ENCODE data around the gene FBXO42.
"Not testable (repeated sequence)": the region's sequence is repeated elsewhere in the genome, so short reads cannot be mapped to it uniquely, and the experiment has no call there.

The FBXO42 gene

GRCh38 chr1:16371725-16372124 is 19.4 kb upstream of the FBXO42 start:
- no peak for FAIRE-seq

GRCh38 chr1:16369821-16370220 is 17.5 kb upstream of the FBXO42 start:
- FAIRE-seq, result no peak

DNA sequence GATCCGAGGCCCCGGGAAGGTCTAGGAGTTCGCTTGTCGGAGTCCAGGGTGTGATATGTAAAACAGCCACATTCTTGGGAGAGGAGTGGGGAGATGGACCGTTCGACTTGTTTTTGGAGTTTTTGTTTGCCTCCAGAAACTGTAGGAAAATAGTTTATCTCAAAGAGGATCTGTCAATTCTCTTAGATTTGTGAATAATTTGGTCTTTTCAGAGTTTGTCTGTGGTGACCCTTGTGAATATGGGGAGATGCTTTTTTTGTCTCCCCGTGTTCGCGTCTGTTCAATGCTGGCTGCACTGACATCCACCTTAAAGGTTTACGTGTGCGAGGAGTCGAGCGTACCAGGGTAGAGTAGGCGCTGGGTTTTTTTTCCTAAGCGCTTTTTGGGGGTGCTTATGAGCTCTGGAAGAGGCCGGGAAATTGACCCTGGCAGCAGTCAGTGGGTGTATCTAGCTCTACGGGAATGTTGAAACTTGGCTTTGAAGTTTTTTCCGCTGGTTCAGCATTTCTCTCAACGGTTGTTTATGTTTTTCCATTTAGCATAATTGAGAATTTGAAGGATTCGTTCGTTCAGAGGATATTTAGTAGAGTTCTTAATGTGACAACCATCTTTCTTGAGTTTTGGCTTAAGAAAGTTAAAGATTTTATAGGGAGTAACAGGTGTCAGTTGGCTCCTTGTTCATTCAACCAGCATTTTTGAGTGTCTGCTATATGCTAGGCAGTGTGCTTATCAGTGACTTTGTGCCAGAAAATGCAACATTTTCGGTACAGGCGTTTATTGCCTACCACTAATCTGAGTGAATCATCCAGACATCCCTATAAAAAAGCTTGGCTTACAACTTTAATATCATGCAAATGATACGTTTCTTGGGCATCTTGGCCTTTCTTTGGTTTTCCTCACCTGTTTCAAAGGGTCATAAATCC is 15.9 kb upstream of the FBXO42 start:
- FAIRE-seq, result no peak

DNA sequence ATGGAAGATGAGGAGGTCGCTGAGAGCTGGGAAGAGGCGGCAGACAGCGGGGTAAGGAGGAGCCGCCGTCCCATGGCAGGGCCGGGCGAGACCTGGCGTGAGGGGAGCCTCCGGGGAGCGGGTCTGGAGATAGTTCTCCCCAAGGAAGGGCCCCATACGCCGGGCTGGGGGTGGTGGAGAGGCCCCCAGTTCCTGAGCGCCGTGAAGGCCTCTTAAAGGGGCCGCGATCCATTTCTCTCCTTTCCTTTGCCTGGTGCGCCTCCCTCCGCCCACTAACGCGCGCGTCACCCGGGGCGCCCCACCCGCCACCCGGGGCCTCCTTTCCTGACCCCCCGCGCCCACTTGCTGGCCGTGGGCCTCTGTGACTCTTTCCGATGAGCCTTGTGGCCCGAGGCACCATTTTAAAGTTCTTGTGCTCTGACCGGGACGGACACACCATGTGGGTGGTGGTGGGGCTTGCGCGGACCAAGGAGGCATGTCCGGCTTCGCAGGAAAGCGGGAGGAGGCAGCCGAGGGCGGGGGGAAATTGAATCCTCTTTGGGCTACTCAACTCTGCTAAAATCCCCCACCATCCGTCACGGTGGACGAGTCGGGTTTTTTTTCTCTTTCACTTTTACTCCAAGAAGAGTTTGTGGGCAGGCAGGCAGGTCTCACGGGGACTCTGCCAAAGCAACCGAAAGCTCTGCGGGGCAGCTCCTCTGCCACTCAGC is 15.1 kb upstream of the FBXO42 start:
- FAIRE-seq, result no peak

DNA sequence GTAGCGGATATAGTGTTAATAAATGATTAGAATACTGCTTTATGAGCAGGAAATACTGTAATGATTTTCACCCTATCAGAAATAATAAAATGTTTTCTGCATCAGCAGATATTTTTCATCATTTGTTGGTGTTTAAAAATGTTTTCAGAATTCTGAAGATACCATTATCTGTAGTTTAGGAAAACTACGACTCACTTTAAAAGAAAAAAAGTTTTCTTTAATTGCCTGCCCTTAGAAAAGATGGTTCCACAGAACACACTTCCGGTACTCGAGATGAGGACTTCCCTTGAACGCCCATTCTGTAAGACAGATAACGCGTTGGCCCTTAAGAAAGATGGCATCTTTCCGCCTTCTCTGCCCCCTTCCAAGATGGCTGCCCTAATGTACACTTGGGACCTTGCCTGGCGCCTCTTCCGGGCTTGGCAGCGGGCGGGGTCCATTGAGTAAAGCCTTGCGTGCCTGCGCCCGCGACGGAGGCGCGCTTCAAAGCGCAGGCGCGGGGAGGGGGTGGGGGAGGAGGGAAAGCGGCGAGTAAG is 14.5 kb upstream of the FBXO42 start, which contains the start of gene SZRD1:
Gene SZRD1, plus strand, starts transcription at position 521 of the 536 bp plus-strand sequence. CDS start 16 bp downstream, outside the sequence.
- FAIRE-seq, result peak; percentile 71

GRCh38 chr1:16365146-16365498 is 12.8 kb upstream of the FBXO42 start:
- not testable (repeated sequence) for FAIRE-seq

DNA sequence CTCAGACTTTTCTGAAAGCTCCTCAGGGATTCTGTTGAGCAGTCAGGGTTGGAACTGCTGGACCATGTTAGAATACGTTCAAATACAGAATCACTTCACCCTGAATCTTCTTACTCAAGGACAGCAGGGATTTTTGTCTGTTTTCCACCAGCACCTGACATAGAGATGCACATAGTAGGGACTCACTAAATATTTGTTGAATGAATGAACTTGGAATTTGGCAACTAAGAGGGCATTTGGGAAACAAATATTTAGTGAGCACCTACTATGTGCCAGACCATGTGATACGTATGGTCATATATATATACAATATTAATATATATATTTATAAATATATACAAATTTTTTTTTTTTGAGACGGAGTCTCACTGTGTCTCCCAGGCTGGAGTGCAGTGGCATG is 4.6 kb upstream of the FBXO42 start:
- FAIRE-seq, result no peak

GRCh38 chr1:16354619-16355018 is 2.3 kb upstream of the FBXO42 start:
- FAIRE-seq, result no peak

- FAIRE-seq, result no peak
Measured at GRCh38 chr1:16352842-16353535, 709 bp upstream of the FBXO42 start.

DNA sequence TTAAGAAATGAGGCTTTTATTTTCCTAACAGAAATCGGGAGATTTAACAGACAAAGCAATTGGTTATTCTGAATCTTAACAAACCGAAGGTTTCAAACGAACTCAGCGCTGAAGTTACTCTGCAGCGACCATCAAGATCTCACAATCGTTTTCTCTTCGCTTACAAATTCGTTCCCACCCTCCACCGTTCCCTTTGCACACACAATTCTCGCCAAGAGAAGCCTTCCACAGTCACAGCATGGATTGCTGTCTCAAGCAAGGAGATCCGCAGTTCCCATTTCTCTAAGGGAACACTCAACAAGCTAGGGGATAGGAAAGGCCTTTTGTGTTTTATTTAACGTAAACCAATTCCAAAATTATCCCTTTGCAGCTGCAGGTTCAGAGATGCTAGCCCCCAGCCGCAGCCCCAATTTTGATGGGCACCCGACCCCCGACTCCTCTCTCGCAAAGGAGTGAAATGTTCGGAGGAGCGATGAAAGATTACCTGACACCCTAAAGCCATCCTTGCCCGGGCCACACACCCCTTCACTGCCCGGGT is 755 bp downstream of the FBXO42 start:
- no peak for FAIRE-seq

- no peak for FAIRE-seq
Measured at GRCh38 chr1:16349847-16350406, 2.4 kb downstream of the FBXO42 start.

DNA sequence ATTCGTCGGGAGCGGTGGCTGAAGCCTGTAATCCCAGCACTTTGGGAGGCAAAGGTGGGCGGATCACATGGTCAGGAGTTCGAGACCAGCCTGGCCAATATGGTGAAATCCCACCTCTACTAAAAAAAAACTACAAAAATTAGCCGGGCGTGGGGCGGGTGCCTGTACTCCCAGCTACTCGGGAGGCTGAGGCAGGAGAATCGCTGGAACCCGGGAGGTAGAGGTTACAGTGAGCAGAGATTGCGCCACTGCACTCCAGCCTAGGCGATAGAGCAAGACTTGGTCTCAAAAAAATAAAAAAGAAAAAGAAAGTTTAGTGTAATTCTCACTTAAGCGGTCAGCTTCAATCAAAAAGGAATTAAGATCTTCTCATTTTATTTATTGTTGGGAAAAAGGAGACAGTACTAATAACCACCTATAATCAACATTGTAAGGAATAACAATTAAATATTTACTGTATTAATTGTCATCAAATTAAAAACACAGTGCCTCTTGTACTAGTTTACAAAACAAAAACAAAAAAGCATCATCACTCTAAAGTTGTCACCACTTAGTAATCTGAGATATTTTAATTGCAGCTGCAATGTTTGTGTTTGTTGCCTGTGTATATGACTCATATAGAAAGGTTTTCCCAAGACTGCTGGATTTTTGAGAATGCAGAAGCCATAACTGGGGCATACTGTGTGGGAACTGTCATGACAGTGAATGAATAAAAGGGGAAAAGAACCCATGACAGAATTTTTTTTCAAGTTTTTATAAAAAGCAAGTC is 3.7 kb downstream of the FBXO42 start:
- FAIRE-seq, result no peak

- FAIRE-seq, result not testable (repeated sequence)
Measured at GRCh38 chr1:16343276-16343675, 9.0 kb downstream of the FBXO42 start.

DNA sequence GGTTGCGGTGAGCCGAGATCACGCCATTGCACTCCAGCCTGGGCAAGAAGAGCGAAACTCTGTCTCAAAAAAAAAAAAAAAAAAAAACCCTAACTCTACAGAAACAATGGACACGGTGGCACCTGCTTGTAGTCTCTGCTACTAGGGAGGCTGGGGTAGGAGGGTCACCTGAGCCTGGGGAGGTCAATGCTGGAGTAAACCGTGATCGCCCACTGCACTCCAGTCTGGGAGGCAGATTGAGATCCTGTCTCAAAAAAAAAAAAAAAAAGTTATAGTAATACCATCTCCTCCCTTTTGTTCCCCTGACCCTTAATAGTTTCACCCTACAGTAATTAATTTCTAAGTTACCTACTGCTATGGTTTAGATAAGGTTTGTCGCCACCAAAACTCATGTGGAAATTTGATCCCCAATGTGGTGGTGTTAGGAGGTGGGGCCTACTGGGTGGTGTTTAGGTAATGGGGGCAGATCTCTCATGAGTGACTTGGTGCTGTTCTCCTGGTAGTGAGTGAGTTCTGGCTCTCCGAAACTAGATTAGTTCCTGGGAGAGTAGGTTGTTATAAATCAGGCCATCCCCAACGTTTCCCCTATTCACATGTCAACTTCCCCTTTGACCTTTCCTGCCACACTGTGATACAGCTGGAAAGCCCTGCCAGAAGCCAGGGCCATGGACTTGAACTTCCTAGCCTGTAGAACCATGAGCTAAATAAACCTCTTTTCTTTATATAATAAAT is 9.8 kb downstream of the FBXO42 start:
- no peak for FAIRE-seq

DNA sequence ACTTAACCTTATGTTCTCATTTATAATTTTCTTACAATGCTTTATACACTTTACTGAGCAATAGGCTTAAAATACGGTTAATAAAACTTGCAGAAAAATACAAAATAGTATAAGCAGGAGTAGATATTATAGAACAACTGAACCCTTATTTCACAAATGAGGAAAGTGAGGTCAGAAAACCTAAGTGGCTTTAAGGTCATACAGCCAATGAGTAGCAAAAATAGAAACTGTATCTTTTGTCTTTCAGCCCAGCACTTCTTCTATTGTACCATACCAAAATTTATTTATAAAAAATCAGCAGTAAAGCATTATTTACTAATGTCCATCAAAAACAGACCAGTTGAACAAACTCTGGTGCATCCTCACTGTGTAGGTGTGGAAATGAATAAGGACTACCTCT is 11.6 kb downstream of the FBXO42 start:
- FAIRE-seq, result no peak

GRCh38 chr1:16338961-16339360 is 13.3 kb downstream of the FBXO42 start:
- no peak for FAIRE-seq

DNA sequence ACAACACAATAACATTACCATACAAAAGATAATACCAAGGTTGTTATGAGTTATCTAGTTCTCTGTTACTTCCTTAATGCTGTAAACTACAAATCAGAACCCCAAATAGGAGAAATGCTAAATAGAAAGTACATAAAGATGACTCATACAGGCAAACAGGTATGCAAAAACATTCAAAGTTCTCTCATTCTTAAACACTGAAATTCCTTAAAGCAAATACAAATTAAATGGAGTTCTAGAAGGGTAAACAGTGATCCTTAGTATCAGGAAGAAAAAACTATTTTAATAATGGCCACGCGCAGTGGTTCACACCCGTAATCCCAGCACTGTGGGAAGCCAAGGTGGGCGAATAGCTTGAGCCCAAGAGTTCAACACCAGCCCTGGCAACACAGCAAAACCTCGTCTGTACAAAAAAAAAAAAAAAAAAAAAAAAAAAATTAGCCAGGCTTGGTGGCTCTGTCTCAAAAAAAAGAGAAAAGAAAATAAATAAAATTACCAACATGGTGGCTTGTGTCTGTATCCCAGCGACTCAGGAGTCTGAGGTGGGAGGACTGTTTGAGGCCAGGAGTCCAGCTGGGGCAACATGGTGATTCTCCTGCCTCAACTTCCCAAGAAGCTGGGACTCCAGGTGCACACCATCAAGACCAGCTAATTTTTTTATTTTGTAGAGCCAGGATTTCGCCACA is 17.5 kb downstream of the FBXO42 start:
- no peak for FAIRE-seq

DNA sequence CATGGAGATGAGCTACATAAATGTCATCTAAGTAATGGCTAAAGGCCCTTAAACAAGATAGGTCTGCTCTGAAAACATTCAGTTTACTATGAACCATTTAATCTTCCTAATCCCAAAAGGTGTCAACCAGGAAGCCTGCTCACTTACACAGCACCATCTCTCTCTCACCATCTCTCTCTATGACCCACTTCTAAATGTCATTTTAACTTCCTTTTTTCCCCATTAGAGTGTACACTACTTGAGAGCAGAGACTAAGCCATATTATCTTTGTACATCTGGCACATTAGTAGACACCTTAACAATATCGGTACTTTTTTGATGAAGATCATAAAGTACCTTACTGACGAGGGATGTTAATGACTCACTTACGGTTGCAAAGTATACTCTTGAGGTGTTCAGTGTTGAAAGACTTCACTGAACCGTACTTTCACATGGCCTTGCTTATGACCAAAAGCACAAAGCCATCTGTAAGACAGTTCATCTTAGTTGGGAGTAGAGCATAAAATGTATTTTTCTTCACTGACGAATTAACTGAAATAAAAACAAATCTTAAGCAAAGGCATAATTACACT is 25.4 kb downstream of the FBXO42 start:
- no peak for FAIRE-seq

GRCh38 chr1:16324456-16324890 is 27.8 kb downstream of the FBXO42 start:
- no peak for FAIRE-seq
